Cardiac fibroblast (primary cell): ENCODE measurements around the gene ADAM10.

Source experiments
- DNase-seq, 2 donors: peaks; one replicate each; pipeline versions ENCODE4 v3.0.0 to v3.0.0-alpha.2; 2010; ENCODE audit warnings: low read depth in 2 of 2
- H3K4me3 ChIP-seq, 2 donors: replicated peaks in 1 of 2; 1 replicate in 1 of 2; 2 replicates in 1 of 2; pipeline ENCODE4 v1.5.1; 2011; ENCODE audit warnings: low read depth in 2 of 2, low read length in 2 of 2, mild to moderate bottlenecking in 2 of 2, moderate library complexity in 1 of 2
- TF ChIP-seq, protein P1 (sequence below): IDR thresholded peaks from one replicate; pipeline ENCODE4 v1.5.1; 2011; ENCODE audit warnings: low read depth, mild to moderate bottlenecking, low read length, inconsistent platforms

The ADAM10 gene

GRCh38 chr15:58760385-58761009, 11.0 kb upstream of the ADAM10 start:
- DNase-seq, result no peak
- TF ChIP-seq, protein P1, sequence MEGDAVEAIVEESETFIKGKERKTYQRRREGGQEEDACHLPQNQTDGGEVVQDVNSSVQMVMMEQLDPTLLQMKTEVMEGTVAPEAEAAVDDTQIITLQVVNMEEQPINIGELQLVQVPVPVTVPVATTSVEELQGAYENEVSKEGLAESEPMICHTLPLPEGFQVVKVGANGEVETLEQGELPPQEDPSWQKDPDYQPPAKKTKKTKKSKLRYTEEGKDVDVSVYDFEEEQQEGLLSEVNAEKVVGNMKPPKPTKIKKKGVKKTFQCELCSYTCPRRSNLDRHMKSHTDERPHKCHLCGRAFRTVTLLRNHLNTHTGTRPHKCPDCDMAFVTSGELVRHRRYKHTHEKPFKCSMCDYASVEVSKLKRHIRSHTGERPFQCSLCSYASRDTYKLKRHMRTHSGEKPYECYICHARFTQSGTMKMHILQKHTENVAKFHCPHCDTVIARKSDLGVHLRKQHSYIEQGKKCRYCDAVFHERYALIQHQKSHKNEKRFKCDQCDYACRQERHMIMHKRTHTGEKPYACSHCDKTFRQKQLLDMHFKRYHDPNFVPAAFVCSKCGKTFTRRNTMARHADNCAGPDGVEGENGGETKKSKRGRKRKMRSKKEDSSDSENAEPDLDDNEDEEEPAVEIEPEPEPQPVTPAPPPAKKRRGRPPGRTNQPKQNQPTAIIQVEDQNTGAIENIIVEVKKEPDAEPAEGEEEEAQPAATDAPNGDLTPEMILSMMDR, result no peak

DNA sequence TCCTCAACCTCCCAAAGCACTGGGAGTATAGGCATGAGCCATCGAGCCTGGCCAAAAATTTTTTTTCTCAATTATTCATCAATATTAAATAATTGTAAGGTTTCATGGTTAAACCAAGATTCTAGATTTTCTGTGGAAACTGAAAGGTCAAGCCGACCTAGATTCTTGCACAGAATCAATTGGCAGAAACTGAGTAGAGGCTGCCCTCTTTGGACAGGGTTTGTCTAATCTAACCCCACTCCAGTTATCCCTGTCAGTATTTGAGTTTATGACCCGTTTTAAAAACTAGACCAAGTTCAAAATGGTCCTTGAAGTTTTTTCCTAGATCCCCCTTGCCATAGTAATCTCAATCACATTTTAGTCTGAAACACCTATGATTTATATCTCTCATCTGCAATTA, 8.6 kb upstream of the ADAM10 start:
- TF ChIP-seq, protein P1, result peak; percentile 23
- DNase-seq, result peak; percentile 54 to 60

More at GRCh38 chr15:58760385-58761009, 11.0 kb upstream of the ADAM10 start:
- H3K4me3 ChIP-seq, result no peak overlapping the region

GRCh38 chr15:58755956-58756355, 6.4 kb upstream of the ADAM10 start:
- TF ChIP-seq, protein P1, result no peak
- no peak overlapping the region for H3K4me3 ChIP-seq
- peak in 1 of 2 donors; percentile 44 for DNase-seq

More for the DNA sequence above, 8.6 kb upstream of the ADAM10 start:
- no peak overlapping the region for H3K4me3 ChIP-seq

DNA sequence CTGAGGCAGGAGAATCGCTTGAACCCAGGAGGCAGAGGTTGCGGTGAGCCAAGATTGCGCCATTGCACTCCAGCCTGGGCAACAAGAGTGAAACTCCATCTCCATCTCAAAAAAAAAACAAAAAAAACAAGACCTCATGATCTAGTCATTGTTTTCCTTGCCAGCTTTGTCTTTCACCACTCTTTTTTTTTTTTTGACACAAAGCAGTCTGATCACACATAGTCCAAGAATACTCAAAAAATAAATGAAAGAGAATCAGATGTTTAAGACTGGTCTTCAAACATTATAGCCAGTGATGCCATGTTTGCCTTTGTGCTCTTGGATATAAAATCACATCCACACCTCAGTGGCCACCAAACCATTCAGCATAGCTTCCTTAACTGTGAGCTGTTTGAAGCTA, 5.8 kb upstream of the ADAM10 start:
- DNase-seq, result peak in 1 of 2 donors; percentile 31
- no peak overlapping the region for H3K4me3 ChIP-seq
- TF ChIP-seq, protein P1, result no peak

DNA sequence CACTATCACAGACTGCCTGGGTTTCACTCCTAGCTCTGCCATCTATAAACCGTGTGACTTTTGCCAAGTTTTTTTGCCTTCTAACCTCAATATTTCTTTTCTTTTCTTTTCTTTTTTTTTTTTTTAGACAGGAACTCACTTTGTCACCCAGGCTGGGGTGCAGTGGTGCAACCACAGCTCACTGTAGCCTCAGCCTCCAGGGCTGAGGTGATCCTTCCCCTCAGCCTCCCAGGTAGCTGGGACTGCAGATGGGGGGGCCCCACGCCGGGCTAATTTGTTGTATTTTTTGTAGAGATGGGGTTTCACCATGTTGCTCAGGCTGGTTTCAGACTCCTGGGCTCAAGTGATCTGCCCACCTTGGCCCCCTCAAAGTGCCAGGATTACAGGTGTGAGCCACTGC, 3.2 kb upstream of the ADAM10 start:
- TF ChIP-seq, protein P1, result no peak
- no peak for DNase-seq
- H3K4me3 ChIP-seq, result no peak overlapping the region

- TF ChIP-seq, protein P1, result no peak
- DNase-seq, result peak; percentile 47 to 56
- peak overlapping the region; percentile 86 to 89 for H3K4me3 ChIP-seq
Observed at GRCh38 chr15:58748852-58749531, 515 bp downstream of the ADAM10 start.
